ENCODE data around the gene SELENOP.

SELENOP gene

GRCh38 chr5:42750507-42750906, 61.2 kb downstream of the SELENOP start:
- no peaks in the 10 kb centered on the region for H4K20me1 ChIP-seq (ENCODE audit: low read depth, low read length)
- no peak overlapping the region for H3K9ac ChIP-seq (ENCODE audit: low read length)
- H3K27ac ChIP-seq (ENCODE audit: low read depth, low read length), result no peak overlapping the region
- no peaks in the 10 kb centered on the region for H3K9me3 ChIP-seq (ENCODE audit: insufficient read depth, low read length)
- H2AFZ ChIP-seq (ENCODE audit: low read depth, low read length, severe bottlenecking), result no peak overlapping the region
- H3F3A ChIP-seq (ENCODE audit: insufficient read depth), result no peaks in the 10 kb centered on the region
- no peak overlapping the region for H3K4me2 ChIP-seq (ENCODE audit: low read depth, low read length, poor library complexity, severe bottlenecking)
- H3K27me3 ChIP-seq (ENCODE audit: low read length), result no peaks in the 10 kb centered on the region
- no peaks in the 10 kb centered on the region for H3K79me2 ChIP-seq (ENCODE audit: insufficient read depth, low read length)
- H3K9me2 ChIP-seq (replicated peaks; ENCODE audit: insufficient read depth, low read length), result no peaks in the 10 kb centered on the region
- TF ChIP-seq EZH2phosphoT487 (conservative IDR thresholded peaks at IDR 0.05; ENCODE audit: low read length), result no peak
- TF ChIP-seq, protein P1, sequence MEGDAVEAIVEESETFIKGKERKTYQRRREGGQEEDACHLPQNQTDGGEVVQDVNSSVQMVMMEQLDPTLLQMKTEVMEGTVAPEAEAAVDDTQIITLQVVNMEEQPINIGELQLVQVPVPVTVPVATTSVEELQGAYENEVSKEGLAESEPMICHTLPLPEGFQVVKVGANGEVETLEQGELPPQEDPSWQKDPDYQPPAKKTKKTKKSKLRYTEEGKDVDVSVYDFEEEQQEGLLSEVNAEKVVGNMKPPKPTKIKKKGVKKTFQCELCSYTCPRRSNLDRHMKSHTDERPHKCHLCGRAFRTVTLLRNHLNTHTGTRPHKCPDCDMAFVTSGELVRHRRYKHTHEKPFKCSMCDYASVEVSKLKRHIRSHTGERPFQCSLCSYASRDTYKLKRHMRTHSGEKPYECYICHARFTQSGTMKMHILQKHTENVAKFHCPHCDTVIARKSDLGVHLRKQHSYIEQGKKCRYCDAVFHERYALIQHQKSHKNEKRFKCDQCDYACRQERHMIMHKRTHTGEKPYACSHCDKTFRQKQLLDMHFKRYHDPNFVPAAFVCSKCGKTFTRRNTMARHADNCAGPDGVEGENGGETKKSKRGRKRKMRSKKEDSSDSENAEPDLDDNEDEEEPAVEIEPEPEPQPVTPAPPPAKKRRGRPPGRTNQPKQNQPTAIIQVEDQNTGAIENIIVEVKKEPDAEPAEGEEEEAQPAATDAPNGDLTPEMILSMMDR (IDR thresholded peaks at IDR 0.05; ENCODE audit: insufficient read depth, low read length, poor library complexity, severe bottlenecking), result no peak
- H3K36me3 ChIP-seq (ENCODE audit: low read length), result no peaks in the 10 kb centered on the region
- H3K4me3 ChIP-seq (ENCODE audit: insufficient read depth, low read length, poor library complexity, severe bottlenecking), result no peak overlapping the region

Data from SU-DHL-6 (cell line).